ENCODE results near the gene ERC1. TPM values are rescaled to one million over a fixed set of nuclear protein-coding genes. Genes with fewer than 3 reads are reported as not detected.

ERC1 gene
- total and polyA plus RNA-seq, 2 of the 4 experiments (the other 2 are of a cell fraction) = 11.6 to 25.6 TPM

DNA sequence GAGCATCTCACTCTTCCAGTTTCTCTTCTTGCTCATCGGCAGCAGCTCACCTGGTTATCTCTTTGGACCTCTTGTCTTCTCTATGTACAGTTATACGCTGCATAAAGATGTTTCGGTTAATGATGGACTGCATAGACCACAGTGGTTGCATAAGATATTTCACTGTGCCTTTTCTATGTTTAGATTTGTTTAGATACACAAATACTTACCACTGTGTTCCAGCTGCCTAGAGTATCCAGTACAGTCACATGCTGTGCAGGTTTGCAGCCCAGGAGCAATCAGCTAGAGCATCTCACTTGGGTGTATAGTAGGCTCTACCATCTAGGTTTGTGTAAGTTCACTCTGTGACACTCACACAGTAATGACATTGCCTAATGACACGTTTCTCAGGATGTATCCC, 545.8 kb downstream of the ERC1 start:
- CTCF ChIA-PET = interaction anchor here (0.8 kb wide), 1 partner anchor 46 kb away, joined by 3 read pairs; no protein-coding TSS in a partner anchor

More for the DNA sequence above, 545.8 kb downstream of the ERC1 start:
- Histone ChIP-seq H2BK120ac (ENCODE audit: low read depth, low read length) (peak overlapping the region; percentile 50; the same call in 1 of the 2 replicates), H3K9me1 (ENCODE audit: insufficient read depth, low read length) (peaks cover 50% of the 10 kb centered on the region), H2BK5ac (ENCODE audit: low read depth, low read length, poor library complexity, severe bottlenecking) (no peak overlapping the region), H2BK15ac (ENCODE audit: low read depth, low read length) (no peak overlapping the region; the same call in 2 of the 3 replicates), H4K20me1 (ENCODE audit: insufficient read depth, low read length) (peaks cover 97% of the 10 kb centered on the region), H3K27ac (ENCODE audit: insufficient read depth, low read length) (no peak overlapping the region), H4K5ac (ENCODE audit: low read depth, low read length) (no peak overlapping the region), H3K4me2 (ENCODE audit: low read depth, low read length) (no peak overlapping the region; the same call in 1 of the 2 replicates), H3K56ac (ENCODE audit: extremely low read depth, insufficient read depth, low read length) (no peak overlapping the region), H3K79me1 (ENCODE audit: low read depth in 1 of 2, low read length in 2 of 2) (peaks cover 18 to 94% of the 10 kb centered on the region in 2 experiments; a peak in 3 of 4 replicates), H3K18ac (ENCODE audit: low read depth, low read length) (no peak overlapping the region), H3K14ac (replicated peaks; ENCODE audit: low read depth, low read length) (0 out of 2 replicates have a peak overlapping the region, but pooled peaks have one; percentile 58), H3K27me3 (ENCODE audit: control insufficient read depth, insufficient read depth, low read length) (no peaks in the 10 kb centered on the region), H2AK9ac (replicated peaks; ENCODE audit: low read depth, low read length, poor library complexity) (no peak overlapping the region), H3K36me3 (ENCODE audit: control insufficient read depth, insufficient read depth, low read length) (no peaks in the 10 kb centered on the region), H3K23ac (ENCODE audit: low read depth, low read length) (peak overlapping the region; percentile 53), H3K4me3 (ENCODE audit: insufficient read depth, low read depth, low read length) (no peak overlapping the region), H3K4me1 (ENCODE audit: control insufficient read depth, insufficient read depth, low read length) (peaks cover 37% of the 10 kb centered on the region), H4K91ac (ENCODE audit: insufficient read depth, low read depth, low read length) (no peak overlapping the region), H3K9ac (ENCODE audit: low read depth, low read length) (no peak overlapping the region), H3K4ac (ENCODE audit: low read depth, low read length) (peak overlapping the region; percentile 47; the same call in 1 of the 2 replicates), H4K8ac (ENCODE audit: low read depth in 2 of 2, low read length in 2 of 2) (no peak overlapping the region), H2AK5ac (ENCODE audit: low read depth, low read length) (peak overlapping the region; percentile 62; the same call in 1 of the 2 replicates), H2AFZ (replicated peaks; ENCODE audit: low read length, poor library complexity) (no peak overlapping the region), H3K9me3 (ENCODE audit: control insufficient read depth, insufficient read depth, low read length) (no peaks in the 10 kb centered on the region), H2BK20ac (ENCODE audit: low read depth, low read length) (no peak overlapping the region)
- WGBS, 2 experiments (ENCODE audit: extremely low coverage in 2 of 2, insufficient read length in 1 of 2) = no CpG with 5 or more reads among the region's 4 CpGs
- ATAC-seq (ENCODE audit: low read depth) (peak; percentile 64), DNase-seq (peak; percentile 42)
- TF ChIP-seq CEBPB (IDR thresholded peaks at IDR 0.05; ENCODE audit: low read depth, low read length) = 0 out of 2 replicates have a peak, but pooled peaks have one; percentile 29
- no peak for TF ChIP-seq POLR2A (IDR thresholded peaks at IDR 0.05; ENCODE audit: low read depth, low read length)
- BruUV-seq (replicated peaks) = no TSS peak
- intact Hi-C loops (cut with micrococcal nuclease) (no loop called here), in situ Hi-C loops (cut with MboI; ENCODE audit: low sequenced_read_pairs) (no loop called here), dilution Hi-C loops (cut with HindIII; ENCODE audit: low sequenced_read_pairs, unreplicated experiment) (no loop called here)
- POLR2A ChIA-PET (ENCODE audit: unreplicated experiment) = no interaction called here
